NCI-H1436 treated with DMSO at 0.1 percent for 48 hours (cell line): ENCODE measurements around the gene SRSF1.

Source experiments
- DNase-seq: peaks from one replicate; lab custom pipeline; 2025; lab: John Stamatoyannopoulos, UW

Gene SRSF1

DNA sequence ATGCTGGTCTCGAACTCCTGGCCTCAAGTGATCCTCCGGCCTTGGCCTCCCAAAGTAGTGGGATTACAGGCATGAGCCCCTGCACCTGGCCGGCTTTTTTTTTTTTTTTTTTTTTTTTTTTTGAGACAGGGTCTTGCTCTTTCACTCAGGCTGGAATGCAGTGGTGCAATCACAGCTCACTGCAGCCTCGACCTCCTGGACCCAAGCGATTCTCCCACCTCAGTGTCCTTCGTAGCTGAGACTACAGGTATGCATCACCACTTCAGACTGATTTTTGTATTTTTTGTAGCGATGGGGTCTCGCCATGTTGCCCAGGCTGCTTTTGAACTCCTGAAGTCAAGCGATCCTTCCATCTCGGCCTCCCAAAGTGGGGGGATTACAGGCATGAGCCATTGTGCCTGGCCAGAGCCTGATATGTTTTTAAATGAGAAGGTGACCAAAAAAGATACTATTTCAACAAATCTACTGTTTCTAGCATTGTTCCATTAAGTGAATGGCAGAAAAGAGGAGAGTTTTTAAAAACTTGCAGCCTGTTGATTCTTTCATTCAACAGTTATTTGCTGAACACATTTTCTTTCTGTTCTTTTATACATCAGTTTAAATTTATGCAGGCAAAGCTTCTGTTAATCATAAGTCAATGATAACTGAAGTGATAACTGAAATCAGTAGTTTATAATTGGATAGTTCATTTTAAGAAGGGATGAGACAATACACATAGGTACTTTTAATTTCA lies 3.2 kb upstream of the SRSF1 start:
- DNase-seq = no peak

DNA sequence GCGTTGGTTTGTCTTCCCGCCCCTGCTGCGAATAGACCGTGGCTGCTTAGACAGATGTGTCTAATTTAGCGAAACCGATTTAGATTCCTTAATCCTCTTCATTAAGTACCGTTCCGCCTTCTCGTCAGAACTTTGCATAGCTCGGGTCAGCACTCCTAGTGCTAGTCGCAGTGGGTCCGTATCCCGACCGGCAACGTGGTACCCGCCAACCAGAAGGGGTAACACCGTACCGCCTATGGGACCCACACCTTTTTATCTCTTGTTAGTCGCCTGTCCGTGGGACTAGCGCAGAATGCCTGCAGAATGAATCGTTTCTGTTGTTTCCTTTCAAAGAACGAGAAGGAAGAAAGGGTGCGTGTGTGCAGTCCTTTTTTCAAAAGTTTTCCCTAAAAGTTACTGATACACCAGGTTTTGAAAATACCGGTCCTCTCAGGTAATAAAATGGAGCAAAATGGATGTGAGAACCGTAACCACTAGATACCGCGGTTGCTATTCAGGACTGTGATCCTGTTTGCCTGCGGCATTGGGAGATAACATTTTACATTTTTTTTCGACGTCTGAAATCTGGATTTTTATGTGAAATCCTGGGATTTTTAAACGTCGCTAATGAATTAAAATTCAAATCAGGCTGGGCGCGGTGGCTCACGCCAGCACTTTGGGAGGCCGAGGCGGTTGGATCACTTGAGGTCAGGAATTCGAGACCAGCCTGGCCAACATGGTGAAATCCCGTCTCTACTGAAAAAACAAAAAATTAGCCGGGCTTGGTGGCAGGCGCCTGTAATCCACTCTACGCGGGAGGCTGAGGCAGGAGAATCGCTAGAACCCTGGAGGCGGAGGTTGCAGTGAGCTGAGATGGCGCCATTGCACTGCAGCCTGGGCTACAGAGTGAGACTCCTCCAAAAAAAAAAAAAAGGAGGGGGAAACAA lies 998 bp upstream of the SRSF1 start:
- DNase-seq = no peak

DNA sequence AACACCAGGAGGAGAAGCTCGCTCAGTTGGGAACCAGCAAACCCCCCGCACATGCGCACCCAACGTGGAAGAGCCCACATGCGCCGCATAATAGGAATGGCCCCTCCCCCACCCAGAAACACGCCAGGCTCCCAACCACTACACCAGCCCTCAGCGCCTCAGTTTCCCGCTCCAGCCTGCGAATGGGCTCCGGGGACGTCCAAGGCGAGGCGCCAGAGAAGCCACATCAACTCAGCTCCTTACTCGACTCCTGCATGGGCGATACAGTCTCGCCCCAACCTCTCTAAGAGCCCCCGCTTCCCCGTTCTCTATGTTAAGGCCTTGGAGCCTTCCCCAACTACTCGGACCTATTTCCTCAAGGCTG lies 504 bp downstream of the SRSF1 start:
- DNase-seq = no peak

GRCh38 chr17:58005728-58006559 lies 1.1 kb downstream of the SRSF1 start:
- no peak for DNase-seq

- no peak for DNase-seq
These were observed 1.9 kb downstream of the SRSF1 start for GRCh38 chr17:58005031-58005727.

GRCh38 chr17:58004060-58004459 lies 3.0 kb downstream of the SRSF1 start:
- no peak for DNase-seq

DNA sequence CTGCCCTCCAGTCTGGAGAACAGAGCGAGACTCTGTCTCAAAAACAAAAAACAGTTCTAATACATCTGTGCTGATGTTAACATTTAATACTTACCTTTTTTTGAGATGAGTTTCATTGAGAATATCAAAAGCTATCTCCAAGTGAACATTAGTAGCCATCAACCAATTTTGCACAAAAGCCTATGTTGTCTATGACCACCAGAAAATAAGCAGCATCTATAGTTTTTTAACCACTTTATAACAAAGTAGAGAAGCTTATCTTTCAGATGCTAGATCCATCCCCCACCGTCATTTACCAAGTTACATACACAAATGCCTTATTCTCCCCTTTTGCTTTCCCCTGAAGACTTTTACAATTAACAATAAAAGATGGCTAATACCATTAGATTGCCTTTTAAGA lies 4.1 kb downstream of the SRSF1 start:
- no peak for DNase-seq

DNA sequence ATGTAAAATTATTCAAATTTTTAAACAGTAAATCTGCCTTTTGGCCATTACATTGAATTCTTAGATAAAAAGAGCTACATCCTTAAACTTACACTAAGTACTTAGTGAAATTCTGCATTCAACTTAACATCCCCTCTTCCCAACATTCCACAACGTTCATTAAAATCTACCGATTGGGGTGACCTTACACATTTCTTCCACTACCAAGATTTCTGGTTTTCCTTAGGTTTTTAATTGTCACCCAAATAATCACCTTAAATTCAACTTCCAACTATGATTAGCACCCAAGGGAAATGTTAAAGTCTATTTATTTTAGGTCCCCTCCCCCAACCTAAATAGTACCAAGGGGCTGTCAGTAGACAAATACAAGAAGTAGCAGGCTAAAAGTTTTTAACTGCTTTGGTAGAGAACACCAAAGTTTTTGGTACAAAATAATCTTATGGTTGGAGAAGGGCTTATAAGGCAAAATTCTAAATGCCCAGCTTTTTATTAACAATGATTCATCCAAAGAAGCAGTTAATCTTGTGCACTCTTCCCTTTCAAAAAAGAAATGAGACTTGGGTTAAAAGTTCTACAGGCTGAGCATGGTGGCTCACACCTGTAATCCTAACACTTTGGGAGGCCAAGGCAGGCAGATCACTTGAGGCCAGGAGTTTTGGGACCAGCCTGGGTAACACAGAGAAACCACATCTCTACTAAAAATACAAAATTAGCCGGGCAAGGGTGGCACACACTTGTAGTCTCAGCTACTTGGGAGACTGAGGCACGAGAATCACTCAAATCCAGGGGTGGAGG lies 4.7 kb downstream of the SRSF1 start:
- DNase-seq = no peak

GRCh38 chr17:58001461-58002124 lies 5.5 kb downstream of the SRSF1 start:
- no peak for DNase-seq

GRCh38 chr17:57999496-58000017 lies 7.5 kb downstream of the SRSF1 start:
- peak; percentile 78 for DNase-seq

- DNase-seq = no peak
These were observed 8.0 kb downstream of the SRSF1 start for GRCh38 chr17:57999010-57999495.

- no peak for DNase-seq
These were observed 9.8 kb downstream of the SRSF1 start for GRCh38 chr17:57997085-57997809.

DNA sequence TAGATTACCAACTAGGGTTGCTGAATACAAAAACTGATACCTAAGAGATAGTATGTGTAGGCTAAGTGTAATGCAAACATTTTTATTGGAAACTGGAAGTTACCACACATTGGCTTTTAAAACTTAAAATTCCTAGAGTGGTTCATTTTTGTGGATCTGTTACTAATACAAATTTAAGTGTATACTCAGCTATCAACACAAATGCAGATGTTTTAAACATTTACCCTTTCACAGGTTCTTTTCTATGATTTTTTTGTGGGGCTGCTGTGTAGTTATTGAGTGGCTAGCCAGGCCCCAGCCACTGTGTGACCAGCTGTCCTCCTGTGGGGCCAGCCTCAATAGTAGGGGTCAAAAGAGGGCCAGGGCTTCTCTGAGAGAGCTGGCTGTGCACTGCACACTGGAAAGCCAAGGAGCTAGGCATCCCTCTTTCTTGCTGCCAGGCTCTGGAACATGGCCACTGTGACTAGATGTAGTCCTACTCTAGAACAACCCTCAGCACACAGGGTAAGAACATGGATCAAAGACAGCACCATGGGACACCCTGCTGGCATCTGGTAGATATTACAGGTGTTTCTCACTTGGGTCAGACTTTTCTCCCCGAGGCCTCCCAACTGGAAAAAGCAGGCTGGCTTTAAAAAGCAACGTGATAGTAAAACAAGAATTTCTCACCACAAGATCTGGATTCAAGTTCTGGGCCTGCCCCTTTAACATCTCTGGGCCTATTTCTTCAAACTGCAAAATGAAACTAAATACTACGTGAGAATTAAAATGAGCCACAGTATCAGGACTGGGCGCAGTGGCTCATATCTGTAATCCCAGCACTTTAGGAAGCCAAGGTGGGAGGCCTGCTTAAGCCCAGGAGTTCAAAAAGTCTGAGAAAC lies 11.7 kb downstream of the SRSF1 start:
- peak; percentile 77 for DNase-seq

- DNase-seq = no peak
These were observed 12.6 kb downstream of the SRSF1 start for GRCh38 chr17:57994436-57994835.

- DNase-seq = no peak
These were observed 13.3 kb downstream of the SRSF1 start for GRCh38 chr17:57993471-57994365.

GRCh38 chr17:57991537-57991936 lies 15.5 kb downstream of the SRSF1 start:
- DNase-seq = no peak

DNA sequence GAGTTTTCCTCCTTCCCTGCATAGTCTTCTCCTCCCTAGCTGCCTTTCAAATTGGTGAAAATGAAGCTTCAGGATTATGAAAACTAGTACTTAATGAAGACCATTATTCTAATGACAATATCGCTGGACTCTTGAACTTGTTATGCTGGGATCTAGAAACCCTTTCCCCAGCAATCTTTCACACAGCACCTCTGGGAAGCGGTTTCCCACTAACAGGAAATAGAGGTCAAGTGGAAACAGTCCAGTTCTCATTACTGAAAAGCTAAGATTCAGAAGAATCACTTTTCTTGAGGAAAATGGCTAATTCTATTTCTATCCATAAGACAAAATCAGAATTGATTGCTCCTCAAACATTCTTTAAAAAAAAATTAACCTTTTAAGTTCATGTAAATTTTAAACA lies 17.0 kb downstream of the SRSF1 start:
- no peak for DNase-seq
